GM18858 (cell line): ENCODE measurements around the gene MARCHF10.

Experiments used
- ATAC-seq: cut with Tn5 transposase; IDR thresholded peaks from one replicate; pipeline ENCODE4 v1.9.1; 2021; ENCODE audit not compliant: unreplicated experiment

MARCHF10 gene

DNA sequence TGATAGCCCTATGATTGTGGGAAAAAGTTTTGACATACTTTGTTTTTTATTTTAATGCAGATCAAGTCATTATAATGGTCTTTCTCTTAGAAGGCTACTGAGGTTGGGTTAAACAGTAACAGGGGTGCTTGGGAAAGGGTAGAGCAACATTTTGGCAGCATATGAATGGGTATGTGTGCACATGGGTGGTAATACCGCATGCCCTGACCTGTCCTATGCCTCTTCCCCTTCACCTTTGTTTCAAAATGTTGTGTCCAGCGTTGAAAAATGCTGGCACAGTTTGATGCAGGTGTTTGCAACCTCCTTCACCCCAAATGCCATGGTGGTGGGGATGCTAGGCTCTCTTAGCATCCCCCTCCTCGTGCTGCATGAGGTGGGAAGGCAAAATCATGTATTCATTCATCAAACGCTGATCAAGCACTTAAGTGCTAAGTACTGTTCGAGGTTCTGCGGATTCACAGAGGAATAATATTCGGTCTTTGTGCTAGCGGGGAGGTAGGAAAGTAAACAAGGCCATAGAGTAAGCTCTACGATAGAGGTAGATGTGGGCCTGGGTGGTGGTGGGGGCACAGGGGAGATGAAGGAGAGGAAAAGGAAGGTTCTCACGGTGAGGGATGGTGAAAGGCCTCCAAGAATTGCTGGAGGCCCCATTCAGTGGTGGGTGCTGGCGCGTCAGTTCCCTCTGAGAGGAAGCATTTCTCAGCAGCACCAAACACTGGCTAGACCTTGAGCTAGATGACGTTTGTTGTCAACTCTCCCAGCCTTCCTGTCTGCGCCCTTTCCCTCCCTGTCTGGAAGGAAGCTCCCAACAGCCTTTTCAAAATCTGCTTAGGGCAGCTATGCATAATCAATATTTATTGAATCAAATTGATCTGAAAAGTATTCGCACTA is 13.3 kb upstream of the MARCHF10 start:
- ATAC-seq = no peak

DNA sequence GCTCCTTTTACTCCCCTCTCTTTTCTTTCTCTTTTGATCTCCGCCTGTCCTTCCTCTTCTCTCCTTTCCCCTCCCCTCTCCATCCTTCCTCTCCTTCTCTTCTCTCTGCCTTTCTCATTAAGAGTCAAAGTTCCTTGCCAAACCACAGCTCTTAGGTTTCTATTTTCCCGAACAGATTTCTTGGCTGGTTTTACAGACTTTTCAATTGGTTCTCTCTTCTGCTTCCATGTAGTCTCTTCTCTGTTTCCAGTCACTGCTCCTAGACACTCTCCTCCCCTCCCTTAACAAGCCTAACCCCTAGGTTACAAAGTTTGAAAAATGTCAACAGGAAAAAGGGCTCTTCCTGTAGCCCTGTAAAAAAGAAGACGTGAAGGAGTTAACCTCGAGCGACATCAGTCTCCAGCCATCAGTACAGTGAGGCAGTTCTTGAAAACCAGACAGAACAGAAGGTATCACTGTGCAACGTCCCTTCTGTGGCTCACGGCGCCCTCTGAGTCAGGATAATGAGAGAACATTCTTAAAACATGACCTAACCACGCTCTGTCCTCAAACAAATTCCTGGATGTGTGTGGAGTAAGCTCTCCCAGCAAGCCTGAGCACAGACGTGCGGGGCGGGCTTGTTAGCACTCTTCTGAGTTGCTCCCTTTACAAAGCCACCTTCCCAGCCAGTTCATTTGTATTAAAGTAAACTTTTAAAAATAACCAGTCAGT is 11.6 kb upstream of the MARCHF10 start:
- no peak for ATAC-seq

DNA sequence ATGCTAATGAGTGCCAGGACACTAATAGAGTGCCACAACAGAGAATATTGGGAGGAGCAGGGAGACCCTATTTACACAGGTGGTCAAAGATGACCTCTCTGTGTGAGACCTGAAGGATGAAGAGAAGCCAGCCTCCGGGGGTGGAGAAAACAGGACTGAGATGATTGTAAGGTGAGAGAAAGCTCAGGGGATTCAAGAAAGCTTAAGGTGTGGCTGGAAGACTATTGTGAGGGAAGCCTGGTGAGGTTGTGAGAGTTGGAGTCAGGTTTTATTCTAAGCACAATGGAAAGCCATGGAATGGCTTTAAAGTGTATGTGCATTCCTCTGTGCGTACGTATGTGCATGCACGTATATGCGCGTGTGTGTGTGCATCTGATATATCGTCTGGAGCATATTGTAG is 10.4 kb upstream of the MARCHF10 start:
- no peak for ATAC-seq

DNA sequence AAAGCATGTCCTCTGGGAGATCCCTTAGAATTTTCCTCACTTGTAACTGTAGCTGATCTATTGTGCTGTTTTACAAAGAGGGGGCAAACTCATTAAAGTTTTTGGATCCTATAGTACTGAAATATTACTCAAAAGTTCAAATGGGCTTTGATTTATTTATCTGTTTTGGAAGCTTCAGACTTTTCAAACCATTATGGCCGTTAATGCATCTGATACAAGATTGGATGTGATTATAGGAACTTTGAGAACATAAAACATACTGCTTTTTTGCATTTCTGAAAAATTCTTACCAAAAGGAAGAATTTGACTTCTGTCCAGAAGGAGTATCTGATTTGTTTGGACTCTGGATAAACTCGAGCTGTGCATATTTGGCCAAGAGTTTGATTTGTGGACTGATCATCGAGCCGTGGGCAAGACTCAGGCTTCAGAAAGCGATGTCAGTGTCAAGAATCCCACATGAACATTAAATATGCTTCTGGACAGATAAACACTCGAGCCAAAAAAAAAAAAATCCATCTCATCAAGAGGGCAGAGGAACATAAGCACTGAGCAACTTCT is 8.2 kb upstream of the MARCHF10 start:
- no peak for ATAC-seq

DNA sequence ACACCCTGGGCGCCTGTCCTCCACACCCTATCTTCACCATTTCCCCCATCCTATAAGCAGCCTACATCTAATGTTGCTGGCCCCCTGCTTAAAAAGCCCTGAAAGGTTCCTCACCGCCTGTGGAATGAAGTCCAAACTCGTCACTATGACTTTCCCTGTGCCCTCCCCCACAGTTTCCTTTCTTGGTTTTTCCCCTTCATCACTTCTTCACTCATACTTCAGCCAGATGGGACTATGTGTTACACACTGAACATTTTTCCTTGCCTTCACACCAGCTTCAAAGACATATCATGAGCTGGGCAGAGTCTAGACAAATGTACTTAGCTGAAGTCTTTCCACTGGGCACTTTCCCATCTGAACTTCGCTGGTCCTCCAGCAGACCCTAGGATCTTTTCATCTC is 1.5 kb upstream of the MARCHF10 start:
- ATAC-seq = no peak

DNA sequence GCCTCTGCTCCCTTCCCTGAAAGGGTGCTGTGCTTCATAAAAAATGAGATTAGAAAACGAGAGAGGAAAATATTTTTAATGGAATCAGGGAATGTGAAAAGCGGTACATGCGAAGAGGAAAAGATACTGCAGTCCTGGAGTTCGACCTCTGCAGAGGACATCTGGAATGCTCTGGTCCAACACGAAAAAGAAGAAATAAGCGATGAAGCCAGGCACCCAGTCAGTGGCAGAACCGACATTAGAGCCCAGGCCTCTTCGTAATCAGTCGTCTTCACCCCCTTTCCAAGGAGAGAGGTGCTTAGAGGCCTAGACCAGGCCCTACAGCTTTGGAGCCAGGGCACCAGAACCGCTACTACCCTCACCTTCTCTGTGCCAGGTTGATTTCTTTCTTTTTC is 459 bp upstream of the MARCHF10 start:
- ATAC-seq = no peak

DNA sequence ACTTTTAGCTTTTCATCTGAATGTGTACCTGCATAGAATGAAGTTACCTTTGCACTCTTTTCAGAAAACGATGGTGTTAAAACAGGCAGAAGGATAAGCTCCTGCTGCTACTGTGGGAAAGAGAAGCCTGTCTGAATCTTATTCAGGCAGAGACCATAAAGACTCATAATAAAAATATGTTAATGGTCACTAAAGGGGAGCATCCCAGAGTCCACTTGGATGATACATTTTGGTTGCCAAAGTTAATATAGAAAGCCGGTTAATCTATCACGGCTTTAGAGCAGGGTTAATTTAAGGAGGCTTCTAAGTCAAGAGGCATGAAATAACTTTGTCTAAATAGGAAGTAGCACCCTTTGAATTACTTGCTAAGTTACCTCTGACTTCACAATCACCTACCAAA is 2.9 kb downstream of the MARCHF10 start:
- ATAC-seq = no peak

DNA sequence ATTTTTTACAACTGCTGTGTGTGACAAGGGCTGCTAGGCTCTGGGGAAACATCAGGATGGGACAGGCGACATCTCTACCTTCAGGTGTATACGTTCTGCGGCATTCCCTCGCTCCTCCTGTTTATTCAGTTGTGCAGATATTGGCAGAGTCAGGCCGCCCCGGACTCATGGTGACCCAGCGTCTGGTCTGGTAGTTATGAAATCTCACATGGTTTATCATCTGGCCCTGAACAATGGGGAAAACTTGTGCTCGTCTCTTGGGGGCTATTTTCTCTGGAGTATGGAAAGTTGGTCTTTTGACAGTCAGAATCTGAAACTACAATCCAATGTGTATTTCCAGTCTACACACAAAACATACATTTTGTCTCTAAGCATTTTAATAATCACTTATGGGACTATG is 3.3 kb downstream of the MARCHF10 start:
- ATAC-seq = no peak

DNA sequence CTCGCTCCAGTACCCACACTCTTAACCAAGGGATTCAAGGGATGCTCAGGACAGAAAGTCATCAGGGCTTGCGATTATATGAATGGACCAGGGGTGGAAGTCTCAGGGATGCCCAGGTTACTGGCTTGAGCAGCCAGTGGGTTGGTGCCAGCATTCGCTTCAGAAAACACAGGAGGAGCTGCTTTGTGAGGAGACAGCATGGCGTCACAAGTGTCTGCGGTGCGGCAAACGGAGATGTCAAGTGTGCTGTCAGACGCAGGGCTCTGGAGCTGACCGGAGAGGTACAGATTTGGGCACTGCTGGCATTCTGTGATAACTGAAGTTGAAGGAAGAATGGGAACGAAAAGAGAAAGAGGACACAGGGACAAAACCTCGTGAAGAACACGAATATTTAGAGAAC is 4.1 kb downstream of the MARCHF10 start:
- no peak for ATAC-seq

DNA sequence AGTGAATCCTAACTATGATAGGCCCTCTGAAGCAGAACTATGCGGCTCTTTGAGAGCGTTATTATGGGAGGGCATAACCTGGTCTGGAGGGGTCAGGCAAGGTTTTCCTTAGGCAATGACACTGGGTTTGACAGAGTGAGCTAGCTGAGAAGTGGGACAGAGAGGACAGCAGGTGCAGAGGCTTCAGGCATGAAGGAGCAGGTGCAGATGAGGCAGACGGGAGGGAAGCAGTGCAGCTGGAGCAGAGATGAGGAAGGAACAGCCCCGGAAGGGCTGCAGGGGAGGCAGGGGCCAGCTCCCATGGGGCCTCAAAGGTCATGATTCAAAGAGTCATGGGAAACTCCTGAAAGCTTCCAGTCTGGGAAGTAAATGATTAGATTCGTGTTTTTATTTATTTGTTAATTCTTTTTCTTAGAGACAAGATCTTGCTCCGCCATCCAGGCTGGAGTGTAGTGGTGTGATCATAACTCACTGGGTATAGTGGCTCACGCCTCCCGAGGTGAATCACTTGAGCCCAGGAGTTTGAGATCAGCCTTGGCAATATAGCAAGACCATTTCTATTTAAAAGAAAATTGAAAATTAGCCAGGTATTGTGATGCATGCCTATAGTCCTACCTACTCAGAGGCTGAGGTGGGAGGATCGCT is 5.4 kb downstream of the MARCHF10 start:
- ATAC-seq = no peak

DNA sequence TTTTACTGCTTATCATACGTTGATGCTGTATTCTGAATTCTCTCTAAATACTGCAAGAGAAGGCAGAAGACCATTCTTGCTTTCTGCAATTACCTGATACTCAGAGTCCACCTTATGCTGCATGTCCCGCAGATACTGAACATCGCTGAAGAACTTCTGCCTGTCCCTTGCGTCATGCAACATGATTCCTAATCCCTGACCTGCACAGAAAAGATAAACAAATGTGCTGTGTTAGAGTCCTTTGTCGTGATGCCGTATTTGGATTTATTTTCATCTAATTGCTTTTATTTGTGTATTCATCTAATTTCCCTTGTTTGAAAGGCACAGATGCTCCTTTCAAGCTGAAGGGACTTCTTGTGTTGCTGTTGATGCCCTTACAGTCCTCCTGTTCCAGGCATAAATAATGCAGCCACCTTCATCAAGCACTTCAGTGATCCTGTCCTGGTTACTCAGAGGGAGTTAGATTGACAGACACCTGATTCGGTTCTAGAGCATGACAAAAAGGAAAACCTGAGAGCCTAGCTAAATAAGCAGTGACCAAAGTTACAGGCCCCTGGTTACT is 6.5 kb downstream of the MARCHF10 start:
- ATAC-seq = no peak

DNA sequence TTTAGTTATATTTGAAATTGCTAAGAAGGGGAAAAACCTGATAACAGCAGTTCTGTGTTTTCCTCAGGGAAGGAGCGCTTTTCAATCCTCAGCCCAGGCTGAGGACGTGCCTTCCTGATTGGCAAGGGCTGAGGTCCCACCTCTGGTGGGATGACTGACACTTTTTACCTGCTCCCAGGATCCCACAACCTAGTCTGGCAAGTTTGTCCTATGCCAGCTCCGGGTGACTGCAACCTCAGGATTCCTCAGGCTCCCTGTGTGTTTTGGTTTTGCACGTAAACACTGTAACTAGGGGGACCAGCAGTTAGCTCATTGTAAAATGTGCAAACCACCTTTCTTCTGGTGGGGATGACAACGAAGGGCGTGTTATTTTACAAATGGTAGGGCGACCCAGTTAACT is 7.5 kb downstream of the MARCHF10 start:
- no peak for ATAC-seq

DNA sequence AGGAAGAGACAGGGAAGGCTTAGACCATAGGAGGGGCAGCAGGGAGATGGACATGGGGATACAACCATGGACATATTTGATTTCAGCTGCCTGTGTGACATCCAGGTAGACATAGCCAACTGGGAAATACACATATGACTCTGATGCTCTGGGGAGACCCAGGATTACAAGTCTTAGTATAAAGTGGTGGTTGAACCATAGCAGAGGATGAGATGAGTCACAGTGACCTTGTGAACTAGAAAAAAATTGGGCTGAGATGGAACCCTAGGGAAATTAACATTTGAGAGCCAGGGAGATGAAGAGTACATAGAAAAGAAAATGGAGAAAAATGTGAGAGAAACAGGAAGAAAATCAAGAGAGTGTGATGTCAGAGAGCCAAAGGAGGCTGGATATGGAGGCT is 10.2 kb downstream of the MARCHF10 start:
- no peak for ATAC-seq

DNA sequence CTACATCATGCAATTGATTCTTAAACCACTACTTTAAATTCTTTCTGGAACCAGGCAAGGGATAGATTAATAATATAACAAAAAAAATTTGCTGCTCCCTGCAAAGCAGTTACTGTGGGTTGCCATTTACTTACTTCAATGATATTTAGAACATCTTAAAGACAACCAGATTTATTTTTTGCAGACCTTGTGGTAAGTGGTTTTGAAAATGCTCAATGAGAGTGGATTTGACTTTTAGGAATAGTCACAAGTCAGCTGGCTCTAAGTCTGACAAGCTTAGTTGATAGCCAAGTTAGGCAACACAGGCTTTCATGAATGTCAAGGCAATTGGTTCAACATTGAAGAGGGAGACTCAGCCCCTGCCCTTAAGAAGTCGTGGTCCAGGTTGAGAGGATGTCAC is 11.8 kb downstream of the MARCHF10 start:
- no peak for ATAC-seq

DNA sequence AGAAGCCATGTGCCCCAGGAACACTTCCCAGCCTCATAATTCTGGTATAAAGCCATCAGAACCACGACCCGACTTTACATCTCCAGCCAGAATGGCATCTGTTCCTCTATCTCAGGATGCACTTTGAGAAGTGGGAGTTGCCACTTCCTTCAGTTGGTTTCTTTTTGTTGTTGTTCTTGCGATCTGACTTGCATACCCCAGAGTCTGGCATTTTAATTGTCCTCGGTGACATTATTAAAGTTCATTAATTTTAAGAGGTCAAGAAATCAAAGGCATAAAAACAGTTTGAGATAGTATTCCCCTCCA is 13.5 kb downstream of the MARCHF10 start:
- no peak for ATAC-seq

DNA sequence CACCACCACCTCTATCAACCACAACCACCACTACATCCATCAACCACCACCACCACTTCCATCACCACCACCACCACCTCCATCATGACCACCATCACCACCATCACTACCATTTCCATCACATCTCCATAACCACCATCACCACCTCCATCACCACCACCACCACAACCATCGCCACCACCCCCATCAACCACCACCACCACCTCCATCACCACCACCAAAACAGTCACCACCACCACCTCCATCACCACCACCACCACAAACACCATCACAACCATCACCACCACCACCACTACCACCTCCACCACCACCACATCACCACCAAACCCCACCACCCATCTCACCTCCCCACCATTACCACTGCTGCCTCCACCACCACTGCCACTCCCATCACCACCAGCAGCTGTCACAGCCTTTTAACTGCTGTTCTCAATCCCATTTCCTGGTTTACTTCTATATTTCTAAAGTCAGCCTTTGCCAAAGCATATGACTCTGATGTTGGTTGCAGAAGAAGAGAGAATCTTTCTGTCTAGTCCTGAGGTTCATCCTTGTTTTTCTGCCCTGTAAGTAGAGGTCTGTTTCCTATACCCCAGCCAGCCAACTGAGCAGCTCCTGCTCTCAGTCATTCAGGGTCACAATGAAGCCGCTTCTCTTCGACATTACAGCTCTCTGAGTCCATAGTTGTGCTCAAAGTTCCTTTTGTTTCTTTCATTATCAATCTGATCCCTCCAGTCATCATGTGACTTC is 14.0 kb downstream of the MARCHF10 start:
- ATAC-seq = no peak

DNA sequence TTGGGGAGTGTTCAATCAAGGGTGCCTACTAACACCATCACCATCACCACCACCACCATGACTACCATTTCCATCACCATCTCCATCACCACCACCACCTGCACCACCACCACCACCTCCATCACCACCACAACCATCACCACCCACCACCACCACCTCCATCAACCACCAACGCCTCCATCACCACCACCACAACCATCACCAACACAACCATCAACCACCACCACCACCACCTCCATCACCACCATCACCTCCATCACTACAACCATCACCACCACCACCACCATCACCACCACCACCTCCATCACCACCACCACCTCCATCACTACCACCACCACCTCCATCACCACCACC is 15.7 kb downstream of the MARCHF10 start:
- ATAC-seq = no peak

DNA sequence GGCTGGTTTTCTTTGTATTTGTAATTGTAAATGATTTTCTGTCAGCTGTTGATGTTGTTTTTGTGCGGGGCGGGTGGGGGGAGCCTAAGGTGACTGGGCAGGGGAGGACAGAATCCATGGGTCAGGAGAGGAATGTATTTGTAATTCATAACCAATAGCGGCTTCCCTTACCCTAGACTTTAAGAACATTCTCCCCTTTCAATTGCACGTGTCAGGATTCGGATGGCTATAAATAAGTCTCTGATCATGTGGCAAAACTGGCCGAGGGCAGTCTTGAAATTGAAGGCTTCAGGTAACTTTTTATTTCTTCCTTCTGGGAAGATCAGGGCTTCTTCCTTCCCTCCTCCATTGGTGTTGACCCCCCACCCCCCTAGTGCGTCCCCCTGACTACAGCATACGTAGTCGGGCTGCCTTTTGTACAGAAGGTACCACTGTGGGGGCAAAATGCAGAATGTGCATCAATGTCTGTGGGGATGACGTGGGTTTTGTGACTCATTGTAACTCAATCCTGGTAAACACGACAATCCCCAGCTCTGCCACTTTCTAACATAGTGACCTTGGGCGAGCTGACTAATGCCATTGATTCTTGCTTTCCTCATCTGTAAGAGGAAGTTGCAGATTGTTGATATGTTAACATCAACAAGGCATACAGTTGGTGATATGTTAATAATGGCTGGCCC is 16.2 kb downstream of the MARCHF10 start:
- no peak for ATAC-seq

DNA sequence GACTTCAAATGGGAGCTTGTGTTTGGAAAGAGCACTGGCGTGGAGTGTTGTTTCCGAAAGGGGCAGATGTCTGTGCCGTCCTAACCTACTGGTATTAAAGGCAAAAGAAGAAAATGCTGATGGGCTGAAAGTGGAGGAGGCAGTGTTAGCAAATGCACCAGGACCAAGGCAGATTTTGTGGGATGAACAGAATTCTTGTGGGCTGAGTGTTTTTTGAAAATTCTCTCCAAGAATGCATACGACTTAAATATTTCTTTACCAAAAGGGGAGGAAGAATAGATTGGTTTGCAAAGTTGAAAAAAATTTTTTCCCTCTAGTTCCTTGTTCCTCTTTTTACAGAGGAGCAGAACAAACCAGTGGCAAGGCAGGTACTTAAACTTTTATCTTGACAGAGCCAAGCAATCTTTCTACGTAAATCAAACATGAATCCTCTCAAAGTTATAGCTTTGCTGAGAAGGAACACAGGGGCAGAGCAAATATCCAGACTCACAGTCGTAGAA is 16.8 kb downstream of the MARCHF10 start:
- no peak for ATAC-seq

DNA sequence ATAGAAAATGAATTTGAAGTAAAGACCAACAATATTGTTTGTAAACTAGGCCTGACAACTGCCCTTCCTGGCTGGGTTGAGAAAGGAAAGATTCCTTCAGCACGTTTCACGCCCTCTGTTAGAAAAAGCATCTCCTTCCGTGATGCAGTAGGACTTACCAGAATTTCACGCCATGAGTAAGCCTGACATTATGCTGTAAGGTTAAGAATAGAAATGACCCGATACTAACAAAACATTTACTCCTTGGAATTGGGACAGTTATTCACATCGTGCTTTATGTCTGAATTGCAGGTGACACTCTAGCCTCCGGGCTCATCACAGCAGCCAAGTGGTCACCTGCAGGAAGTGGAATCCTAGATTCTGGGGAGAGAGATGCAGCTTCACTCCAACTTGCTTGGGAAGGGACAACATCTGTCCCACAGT is 17.5 kb downstream of the MARCHF10 start:
- ATAC-seq = no peak
